Mesothelial cell of epicardium (in vitro differentiated cells): ENCODE results near the gene CD6. TPM values are rescaled to one million over a fixed set of nuclear protein-coding genes. Genes with fewer than 3 reads are reported as not detected.

Experiments
- DNase-seq, 2 experiments: peaks; one replicate each; pipeline ENCODE4 v3.0.0; 2021; ENCODE audit warnings: low spot score in 2 of 2; ENCODE audit not compliant: unreplicated experiment in 2 of 2
- H3K27ac Mint-ChIP-seq: 2 replicates; pipeline ENCODE4 v1.8.0; 2021; ENCODE audit warnings: mixed read lengths
- H3K27me3 Mint-ChIP-seq: 2 replicates; pipeline ENCODE4 v1.8.0; 2021; ENCODE audit warnings: low read depth, mixed read lengths
- H3K36me3 Mint-ChIP-seq: 2 replicates; pipeline ENCODE4 v1.8.0; 2021; ENCODE audit warnings: mixed read lengths
- H3K4me1 Mint-ChIP-seq: 2 replicates; pipeline ENCODE4 v1.8.0; 2021; ENCODE audit warnings: mixed read lengths
- H3K4me3 Mint-ChIP-seq: 2 replicates; pipeline ENCODE4 v1.8.0; 2021; ENCODE audit warnings: mild to moderate bottlenecking, moderate library complexity, mixed read lengths
- H3K9me3 Mint-ChIP-seq: 2 replicates; pipeline ENCODE4 v1.8.0; 2021; ENCODE audit warnings: mixed read lengths
- total RNA-seq: library from RNA; stranded (reverse); gene quantifications from 3 replicates; pipeline ENCODE4 v1.2.1, GENCODE V29; 2021
- TF ChIP-seq, protein P1 (sequence below): fragments of 200-600 bp; sonication (generic); IDR thresholded peaks from one replicate; pipeline ENCODE4 v1.5.0; 2021; ENCODE audit warnings: antibody characterized with exemption; ENCODE audit not compliant: unreplicated experiment

The CD6 gene
- total RNA-seq, 1 donor from 2014 or later = 0.31 TPM

DNA sequence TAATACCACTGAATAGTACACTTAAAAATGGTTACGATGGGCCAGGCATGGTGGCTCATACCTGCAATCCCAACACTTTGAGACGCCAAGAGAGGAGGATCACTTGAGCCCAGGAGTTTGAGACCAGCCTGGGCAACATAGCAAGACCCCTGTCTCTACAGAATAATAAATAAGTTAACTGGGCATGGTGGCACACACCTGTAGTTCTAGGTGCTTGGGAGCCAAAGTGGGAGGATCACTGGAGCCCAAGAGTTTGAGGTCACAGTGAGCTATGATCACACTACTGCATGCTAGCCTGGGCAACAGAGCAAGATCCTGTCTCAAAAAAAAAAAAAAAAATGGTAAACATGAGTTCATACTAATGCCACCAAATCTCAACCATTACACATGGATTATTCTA, 61.3 kb downstream of the CD6 start:
- H3K27ac Mint-ChIP-seq = no peak overlapping the region
- peaks cover 6% of the 10 kb centered on the region for H3K27me3 Mint-ChIP-seq
- TF ChIP-seq, protein P1, sequence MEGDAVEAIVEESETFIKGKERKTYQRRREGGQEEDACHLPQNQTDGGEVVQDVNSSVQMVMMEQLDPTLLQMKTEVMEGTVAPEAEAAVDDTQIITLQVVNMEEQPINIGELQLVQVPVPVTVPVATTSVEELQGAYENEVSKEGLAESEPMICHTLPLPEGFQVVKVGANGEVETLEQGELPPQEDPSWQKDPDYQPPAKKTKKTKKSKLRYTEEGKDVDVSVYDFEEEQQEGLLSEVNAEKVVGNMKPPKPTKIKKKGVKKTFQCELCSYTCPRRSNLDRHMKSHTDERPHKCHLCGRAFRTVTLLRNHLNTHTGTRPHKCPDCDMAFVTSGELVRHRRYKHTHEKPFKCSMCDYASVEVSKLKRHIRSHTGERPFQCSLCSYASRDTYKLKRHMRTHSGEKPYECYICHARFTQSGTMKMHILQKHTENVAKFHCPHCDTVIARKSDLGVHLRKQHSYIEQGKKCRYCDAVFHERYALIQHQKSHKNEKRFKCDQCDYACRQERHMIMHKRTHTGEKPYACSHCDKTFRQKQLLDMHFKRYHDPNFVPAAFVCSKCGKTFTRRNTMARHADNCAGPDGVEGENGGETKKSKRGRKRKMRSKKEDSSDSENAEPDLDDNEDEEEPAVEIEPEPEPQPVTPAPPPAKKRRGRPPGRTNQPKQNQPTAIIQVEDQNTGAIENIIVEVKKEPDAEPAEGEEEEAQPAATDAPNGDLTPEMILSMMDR = no peak
- no peak overlapping the region for H3K4me3 Mint-ChIP-seq
- no peaks in the 10 kb centered on the region for H3K36me3 Mint-ChIP-seq
- no peak for DNase-seq
- H3K9me3 Mint-ChIP-seq = no peaks in the 10 kb centered on the region
- H3K4me1 Mint-ChIP-seq = peaks cover 10% of the 10 kb centered on the region

DNA sequence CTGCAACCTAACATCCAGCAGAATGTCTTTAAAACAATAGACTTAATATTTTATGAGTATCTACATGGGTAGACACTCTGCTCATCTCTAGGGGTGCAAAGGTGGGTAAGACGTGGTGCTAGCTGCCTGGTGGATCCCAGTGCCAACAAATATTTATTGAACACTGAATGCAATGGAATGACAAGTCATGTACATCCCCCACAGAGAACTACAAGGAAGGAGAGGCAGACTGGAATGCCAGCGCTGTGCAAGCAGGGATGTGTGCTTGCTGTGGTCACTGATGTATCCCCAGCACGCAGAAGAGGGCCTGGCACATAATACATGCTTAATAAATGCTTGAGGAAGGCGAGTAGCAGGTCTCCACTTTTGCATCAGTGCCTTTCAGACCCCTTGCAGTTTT, 61.9 kb downstream of the CD6 start:
- no peak for DNase-seq
- TF ChIP-seq, protein P1 = no peak
- Mint-ChIP-seq H3K9me3 (no peaks in the 10 kb centered on the region), H3K27me3 (peaks cover 1% of the 10 kb centered on the region), H3K36me3 (no peaks in the 10 kb centered on the region), H3K4me3 (no peak overlapping the region), H3K27ac (no peak overlapping the region), H3K4me1 (peaks cover 5% of the 10 kb centered on the region)

DNA sequence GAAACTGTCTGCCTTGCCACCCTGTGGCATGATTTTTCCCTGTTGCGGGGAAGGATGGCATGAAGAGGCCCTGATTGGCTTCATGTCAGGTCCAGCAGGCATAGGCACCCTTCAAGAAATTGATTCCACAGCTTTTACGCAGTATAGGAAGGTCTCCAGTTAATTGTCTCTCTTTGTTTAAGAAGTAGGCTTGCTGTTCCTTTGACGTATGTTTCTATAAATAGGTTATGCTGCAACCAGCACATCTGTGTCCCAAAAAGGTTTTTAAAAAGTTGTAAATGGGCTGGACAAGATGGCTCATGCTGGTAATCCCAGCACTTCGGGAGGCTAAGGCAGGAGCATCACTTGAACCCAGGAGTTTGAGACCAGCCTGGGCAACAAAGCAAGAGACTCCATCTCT, 62.6 kb downstream of the CD6 start:
- Mint-ChIP-seq H3K4me3 (no peak overlapping the region), H3K27ac (peak overlapping the region; percentile 90), H3K36me3 (no peaks in the 10 kb centered on the region), H3K27me3 (peaks cover 1% of the 10 kb centered on the region), H3K4me1 (peaks cover 3% of the 10 kb centered on the region), H3K9me3 (no peaks in the 10 kb centered on the region)
- TF ChIP-seq, protein P1 = no peak
- no peak for DNase-seq

DNA sequence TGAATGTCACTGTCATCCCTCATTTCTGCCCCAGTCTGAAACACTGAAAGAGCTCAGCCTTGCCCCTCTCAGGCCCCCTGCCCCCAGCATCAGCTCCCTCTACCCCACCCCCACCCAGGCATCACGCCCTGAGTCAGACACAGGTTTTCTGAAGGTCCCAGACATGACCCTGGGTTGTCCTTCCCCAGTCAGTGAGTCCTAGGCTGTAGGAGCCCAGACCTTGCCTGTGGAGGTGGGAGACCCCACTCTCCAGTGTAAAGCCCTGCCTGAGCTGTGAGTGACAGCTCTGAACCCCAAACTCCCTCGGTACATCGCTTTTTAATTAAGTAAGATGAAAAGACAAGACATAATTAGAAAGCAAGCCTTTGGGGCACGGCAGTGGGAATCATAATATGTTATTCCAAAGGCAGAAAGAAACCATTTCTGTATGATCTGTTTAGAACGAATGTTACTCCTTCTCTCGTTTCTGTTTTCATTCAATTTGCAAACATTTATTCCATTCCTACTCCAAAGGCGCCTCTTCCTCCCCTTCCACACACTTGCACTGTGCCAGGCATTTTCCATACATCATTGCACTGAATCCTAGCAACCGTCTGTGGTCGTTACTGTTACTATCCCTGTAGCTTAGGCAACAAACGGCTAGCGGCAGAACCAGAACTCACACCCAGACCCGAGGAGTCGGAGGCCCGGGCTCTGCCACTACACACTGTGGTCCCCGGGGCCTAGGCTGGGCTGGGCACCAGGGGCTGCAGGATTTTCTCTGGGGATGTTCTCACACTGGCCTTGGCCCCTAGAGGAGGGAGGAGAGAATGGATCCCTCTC, 63.4 kb downstream of the CD6 start:
- Mint-ChIP-seq H3K4me3 (no peak overlapping the region), H3K27ac (no peak overlapping the region), H3K9me3 (no peaks in the 10 kb centered on the region), H3K36me3 (no peaks in the 10 kb centered on the region), H3K27me3 (peaks cover 1% of the 10 kb centered on the region), H3K4me1 (peaks cover 5% of the 10 kb centered on the region)
- TF ChIP-seq, protein P1 = no peak
- no peak for DNase-seq

DNA sequence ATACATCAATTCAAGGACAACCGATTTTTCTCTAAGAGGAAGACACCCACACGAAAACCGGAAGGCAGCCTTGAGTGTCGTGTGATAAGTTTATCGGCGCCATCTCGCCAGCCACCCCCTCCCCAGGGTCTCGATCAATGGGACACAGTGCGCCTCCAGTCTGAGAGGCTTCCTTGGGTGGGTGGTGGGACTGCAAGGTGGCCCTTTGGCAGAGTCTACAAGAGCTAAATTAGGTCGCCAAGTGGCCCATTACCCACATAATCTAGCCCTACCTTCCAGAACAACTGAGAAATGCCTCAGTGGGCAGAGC, 64.0 kb downstream of the CD6 start:
- no peaks in the 10 kb centered on the region for H3K9me3 Mint-ChIP-seq
- TF ChIP-seq, protein P1 = no peak
- peaks cover 6% of the 10 kb centered on the region for H3K4me1 Mint-ChIP-seq
- H3K36me3 Mint-ChIP-seq = no peaks in the 10 kb centered on the region
- peaks cover 1% of the 10 kb centered on the region for H3K27me3 Mint-ChIP-seq
- H3K27ac Mint-ChIP-seq = no peak overlapping the region
- DNase-seq = no peak
- no peak overlapping the region for H3K4me3 Mint-ChIP-seq
